Effector CD8-positive, alpha-beta T cell (primary cell): ENCODE data around the gene FBXO9.

Experiments used
- DNase-seq: peaks from one replicate; lab custom pipeline; 2025; lab: John Stamatoyannopoulos, UW

The FBXO9 gene

DNA sequence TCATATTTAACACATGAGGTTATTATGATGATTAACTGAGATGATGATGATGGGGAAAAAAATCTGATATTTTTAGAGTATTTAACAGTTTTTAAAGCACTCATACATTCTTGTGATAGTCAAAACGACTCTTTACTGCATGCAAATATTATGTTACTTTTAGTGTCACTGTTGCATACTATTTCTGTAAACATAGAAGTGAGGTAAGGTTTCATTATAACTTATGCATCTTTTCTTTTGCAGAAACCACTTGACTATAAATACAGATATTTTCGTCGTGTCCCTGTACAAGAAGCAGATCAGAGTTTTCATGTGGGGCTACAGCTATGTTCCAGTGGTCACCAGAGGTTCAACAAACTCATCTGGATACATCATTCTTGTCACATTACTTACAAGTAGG is 30.1 kb downstream of the FBXO9 start:
- no peak for DNase-seq

DNA sequence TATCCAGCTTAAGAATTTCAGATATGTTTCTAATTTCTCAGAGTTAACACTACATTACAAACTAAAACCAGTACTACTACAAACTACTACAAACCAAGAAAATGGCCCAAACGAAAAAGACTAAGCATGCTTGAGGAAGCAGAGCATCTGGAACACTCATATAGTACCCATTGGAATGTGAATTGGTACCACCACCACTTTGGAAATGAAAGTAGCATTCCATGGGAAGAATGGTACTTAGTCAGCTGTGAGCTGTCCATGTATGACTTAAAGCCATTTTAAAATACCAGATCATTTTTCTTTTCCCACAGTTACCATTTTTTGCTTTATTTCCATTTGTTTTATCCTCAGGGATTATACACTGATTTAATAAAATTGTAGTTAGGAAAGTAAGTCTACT is 30.5 kb downstream of the FBXO9 start:
- DNase-seq, result no peak

DNA sequence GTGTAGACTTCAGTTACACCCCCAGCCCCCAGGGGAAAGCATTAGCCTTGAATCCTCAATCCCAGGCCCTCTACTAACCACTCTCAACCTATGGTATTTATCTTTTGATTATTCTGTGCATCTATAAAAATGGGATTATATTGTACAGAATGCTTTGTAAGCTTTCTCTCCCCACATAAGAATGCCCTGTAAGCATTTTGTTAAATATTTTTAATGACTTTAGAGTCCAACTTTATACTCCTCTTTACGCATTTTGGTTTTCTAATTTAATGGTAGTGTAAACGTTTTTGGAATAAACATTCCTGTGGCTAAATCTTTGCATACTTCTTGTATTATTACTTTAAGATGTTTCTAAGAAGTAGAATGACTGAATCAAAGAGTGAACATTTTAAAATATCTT is 35.4 kb downstream of the FBXO9 start:
- DNase-seq, result no peak

DNA sequence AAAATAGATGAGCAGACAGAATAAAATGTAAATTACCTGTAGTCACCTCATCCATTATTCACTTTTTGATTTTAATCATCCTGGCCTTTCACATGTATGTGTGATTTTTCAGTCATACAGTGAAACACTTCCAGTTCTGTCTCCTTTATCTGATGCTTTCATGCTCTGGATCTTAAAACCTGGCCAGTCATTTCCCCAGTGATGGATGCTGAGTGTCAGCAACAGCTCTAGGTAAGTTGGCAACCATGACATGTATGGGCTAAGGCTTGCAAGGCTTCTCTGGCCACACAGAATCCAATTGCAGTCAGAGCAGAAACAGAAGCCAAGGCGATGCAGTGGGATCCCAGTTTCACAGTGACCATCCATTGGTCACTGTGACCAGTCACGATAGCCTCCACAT is 35.8 kb downstream of the FBXO9 start:
- no peak for DNase-seq

DNA sequence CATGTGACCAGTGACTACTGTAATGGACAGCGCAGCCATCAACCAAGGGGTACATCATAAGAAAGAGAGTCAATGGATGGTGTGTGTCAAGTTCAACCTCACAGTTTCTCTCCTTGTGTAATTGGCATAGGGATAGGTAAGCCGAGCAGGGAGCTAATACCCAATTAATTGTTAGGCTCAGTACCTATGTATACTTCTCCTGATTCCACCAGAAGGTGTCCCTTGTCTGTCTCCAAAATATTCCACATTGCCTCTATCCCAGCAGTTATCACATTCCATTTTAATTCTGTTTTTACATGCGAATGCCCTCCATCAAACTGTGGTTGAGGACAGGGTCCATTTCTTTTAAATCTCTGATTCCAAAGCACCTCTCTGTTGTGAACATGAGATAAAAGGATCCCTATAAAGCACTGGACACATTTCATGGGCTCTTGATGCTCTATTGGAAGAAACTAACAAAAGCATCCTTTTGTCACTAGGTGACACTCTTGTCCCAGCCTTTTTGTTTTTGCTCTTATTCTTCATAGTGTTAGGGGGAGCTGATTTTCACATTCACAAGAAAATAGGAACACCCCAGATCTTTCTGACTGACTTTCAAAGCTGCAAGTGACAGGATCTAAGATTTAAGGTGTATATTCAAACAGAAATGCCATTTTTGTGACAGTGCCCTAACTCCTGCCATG is 38.9 kb downstream of the FBXO9 start:
- DNase-seq, result no peak

DNA sequence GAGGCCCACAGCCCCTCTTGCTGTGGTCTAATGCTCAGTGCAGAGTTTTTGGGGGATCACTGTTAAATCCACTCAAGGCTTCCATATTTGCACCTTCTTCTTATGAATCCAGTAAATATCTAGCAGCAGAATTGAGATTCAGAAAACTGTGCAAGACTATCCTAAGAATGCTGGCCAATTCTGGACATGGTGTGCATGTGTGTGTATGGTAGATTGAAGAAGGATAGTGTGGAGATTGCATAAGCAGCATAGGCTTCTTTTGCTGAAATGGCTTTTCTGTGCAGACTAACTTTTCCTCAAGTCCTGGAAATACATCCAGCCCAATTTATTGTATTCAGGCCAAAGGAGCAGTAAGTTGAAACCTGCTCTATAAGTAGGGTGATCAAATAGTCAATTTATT is 39.7 kb downstream of the FBXO9 start:
- no peak for DNase-seq

DNA sequence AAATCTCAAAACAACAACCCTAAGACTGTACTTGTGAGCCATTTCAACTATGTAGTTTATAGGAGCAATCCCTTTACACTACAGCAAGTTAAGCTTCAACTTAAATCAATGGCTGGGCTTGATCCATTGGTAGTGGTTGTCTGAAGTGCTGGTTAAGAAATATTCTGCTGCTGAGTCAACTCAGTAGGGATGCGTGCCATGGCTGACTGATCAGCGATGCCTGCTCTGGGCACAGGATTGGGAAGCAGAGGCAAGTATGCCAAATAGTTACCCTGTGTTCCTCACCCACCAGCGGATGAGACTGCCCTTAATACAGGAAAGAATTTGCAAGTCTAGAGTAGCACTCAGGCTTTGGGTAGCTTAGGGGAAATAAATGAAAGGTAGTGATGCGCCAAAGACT is 41.9 kb downstream of the FBXO9 start:
- DNase-seq, result no peak

DNA sequence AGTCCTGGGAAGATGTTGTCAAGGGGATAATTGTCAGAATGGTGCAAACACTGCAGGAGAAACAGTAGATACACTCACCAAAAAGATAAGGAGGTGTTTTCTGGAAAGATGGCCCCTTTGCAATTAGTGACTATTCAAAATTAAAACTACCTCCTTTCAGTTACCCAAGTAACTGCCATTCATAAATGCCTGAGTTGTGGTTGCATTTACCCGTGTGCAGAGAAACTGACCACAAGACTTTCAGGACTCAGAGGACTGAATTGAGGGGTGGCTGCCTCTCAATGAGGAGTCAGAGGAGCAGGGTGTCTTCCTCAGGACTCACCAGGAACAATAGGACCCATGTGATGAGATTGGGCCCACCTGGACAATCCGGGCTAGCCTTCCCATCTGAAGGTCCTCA is 44.4 kb downstream of the FBXO9 start:
- no peak for DNase-seq

DNA sequence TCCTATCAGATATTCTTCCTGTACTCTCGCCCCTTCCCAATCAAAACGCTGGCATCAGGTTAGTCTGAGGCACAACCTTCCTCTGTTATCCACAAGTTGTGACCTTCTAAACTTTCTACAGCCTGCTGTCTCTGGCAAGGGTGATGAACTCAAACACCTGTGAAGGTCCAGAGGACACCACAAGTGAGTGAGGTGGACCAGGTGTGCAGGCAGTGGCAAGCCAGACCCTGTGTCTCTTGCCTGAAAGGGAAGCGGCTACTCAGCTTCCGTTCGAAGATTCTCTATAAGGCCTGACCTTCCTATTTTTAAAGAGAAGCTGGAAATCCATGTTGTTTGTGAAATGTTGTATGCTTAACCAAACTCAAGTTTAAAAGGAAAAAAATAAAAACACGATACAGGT is 46.7 kb downstream of the FBXO9 start:
- no peak for DNase-seq

DNA sequence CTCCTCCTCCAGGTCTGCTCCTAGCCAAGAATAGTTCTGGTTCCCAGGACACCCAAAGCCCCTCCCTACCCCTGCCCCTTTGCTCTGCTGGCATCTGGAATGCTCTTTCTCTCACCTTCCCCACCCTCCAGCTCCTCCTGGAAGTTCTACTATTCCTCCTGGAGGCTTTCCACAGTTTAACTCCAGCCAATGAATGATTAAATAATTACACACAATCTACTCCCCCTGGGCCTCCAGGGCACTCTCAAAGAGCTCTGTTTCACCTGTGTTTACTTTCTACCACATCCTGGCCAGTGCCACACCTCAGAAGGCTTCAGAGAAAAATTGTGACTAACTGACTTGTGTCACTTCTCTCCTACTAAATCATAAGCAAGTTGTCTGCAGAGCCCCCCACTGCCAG is 47.2 kb downstream of the FBXO9 start:
- no peak for DNase-seq

DNA sequence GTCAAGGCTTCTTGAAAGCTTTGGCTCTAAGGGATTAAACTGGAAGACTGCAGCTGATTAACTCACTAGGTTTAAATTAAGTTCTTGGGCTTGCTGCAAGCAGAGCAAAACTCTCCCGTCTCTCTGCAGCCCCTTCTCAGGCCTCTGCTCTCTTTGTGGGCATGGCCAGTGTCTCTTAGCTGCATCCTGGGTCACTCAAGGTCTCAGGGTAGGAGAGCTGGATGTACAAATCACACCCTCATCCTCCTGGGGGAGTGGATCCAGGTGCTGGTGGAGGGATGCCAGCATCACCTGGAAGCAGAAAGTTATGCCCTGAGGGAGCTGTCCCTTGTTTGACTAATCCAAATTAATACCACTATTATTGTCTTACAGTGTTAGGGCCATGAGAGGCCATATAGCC is 47.7 kb downstream of the FBXO9 start:
- no peak for DNase-seq

DNA sequence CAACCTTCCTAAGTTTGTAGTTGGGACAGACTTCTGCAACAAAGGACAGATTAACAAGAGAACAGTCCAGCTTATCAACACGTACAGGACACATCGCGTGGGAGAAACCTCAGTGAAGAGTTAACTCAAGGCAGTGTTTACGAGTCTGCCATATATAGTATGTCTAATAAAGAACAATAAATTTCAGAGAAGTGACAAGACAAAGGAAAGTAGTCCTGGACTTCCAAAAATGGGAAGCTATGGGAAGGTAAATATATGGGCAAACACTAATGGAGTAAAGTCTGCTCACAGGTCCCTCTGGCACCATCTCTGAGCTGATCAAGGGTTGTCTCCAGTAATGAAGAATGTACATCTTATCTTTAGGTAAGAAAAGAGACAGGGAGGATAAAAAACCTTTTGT is 48.5 kb downstream of the FBXO9 start:
- DNase-seq, result no peak

DNA sequence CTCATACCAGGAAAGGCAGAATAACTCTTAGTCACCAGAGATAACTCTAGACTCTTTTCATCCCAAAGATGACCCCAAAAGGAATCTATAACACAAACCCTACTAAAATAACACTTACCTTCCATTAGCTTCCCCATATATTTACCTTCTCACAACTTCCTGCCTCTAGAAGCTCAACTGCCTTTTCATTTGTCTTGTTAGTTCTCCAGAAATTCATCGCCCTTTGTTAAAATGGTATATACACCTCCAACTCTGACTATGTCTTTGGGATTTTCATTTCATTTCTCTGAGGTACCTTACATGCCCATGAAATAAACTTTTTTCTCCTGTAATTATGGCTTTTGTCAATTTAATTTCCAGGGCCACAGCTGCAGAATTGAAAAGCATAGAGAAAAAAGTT is 49.9 kb downstream of the FBXO9 start:
- DNase-seq, result no peak

DNA sequence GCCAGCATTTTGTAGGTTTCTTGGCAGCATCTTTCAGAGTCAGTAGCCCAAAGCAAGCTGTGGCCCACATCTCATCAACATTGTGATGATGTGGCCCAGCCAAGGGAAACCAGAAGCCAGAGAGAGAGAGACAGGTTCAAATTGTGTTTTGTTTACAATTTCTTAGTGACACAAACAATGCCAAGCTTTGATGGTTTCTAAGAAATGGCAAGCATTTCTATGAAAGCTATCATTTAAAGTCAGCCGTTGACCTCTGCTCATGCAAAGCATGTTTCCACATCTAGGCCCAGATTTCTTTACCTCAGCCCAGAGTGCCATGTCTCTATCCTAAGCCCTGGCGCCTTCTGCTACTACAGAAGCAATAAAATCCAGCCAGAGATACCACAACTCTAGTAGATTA is 50.5 kb downstream of the FBXO9 start:
- no peak for DNase-seq

DNA sequence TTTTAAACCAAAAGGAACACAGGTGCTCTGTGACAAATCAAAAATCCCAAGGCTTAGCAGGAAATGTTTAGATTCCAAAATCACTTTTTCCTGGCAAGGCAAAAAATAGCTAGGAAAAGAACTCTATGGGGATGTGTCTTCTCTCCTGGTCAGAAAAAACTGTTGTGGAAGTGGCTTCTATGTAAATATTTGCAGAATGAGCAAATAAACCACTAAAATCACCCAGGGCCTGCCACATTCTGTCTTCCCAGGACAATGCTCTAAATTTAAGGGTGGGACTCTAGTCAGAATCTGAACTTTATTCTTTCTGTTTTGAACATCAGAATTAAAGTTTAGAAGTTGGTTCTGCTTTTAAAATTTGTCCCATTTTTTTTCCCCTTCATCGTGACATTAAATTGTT is 54.1 kb downstream of the FBXO9 start:
- DNase-seq, result no peak

DNA sequence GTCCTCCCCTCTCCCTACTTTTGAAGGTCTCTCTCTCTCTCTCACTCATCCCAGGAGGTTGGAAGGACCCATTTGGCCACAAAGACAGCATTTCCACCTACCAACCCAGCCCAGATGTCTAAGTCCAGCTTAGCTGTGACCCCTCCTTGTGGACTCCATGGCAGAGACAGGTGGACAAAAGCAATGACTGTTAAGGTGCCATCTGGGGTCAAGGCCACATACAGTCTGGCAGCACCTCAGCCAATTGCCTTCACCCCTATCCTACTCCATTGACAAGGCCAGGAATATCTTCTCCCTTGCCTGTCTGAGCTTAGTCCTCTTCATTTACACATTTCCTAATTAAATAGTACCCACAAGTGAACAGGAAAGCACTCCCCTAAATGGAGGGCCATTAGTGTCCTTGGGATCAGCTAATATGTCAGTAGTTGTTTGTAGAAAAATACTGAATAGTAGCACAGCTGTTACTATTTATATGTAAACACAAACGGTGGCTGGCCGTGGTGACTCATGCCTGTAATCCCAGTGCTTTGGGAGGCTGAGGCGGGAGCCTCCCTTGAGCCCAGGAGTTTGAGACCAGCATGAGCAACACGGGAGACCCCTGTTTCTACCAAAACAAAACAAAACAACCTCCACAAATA is 54.7 kb downstream of the FBXO9 start:
- no peak for DNase-seq

DNA sequence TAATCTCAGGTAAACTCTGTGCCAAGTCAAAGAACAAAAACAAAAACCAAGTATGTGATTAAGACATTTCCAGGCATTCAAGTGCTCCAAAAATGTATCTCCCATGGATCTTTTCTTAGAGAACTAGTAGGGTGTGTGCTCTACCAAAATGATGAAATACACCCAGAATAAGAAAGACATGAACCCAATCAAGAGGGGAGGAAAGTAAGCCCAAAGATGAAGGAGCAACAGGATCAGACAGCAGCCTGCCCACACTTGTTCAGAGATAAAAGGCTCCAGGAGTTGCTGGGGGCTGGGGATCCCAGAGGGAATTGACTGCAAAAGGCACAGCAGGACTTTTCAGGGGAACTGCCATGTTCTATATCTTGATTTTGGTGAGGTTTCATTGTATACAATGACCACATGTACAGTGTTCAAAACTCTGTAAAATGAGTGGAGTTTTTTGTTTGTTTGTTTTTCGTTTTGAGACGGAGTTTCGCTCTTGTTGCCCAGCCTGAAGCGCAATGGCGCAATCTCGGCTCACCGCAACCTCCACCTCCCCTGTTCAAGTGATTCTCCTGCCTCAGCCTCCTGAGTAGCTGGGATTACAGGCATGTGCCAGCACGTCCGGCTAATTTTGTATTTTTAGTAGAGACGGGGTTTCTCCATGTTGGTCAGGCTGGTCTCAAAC is 59.1 kb downstream of the FBXO9 start:
- DNase-seq, result no peak

DNA sequence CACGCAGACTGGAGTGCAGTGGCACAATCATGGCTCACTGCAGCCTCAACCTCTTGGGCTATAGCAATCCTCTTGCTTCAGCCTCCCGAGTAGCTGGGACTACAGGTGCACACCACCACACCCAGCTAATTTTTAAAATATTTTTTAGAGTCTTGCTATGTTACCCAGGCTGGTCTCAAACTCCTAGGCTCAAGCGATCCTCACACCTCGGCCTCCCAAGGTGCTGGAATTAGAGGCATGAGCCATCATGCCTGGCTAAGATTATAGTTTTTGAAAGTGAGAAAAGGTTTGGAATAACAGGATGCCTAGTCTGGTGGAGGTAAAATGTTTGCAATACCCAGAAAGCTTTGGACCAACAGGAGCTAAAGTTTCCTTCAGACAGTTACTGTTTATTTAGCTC is 60.1 kb downstream of the FBXO9 start:
- DNase-seq, result no peak

DNA sequence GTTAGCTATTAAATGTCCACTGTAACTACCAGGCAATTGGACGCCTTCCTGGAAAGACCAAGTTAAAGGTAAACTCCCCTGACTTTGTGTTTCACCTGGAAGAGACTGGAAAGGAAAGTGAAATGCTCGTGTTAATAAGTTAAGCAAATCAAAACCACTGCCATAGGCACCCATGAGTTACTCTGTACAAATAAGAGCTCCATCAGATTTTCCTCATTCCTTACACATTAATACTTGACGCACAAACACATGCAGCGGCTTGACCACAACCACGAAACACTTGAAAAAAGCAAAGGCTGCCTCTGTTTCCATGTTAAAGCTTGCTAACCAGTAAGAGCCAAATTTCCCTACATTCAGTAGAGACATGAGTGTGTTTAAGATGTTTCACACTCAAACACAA is 63.6 kb downstream of the FBXO9 start:
- DNase-seq, result no peak

DNA sequence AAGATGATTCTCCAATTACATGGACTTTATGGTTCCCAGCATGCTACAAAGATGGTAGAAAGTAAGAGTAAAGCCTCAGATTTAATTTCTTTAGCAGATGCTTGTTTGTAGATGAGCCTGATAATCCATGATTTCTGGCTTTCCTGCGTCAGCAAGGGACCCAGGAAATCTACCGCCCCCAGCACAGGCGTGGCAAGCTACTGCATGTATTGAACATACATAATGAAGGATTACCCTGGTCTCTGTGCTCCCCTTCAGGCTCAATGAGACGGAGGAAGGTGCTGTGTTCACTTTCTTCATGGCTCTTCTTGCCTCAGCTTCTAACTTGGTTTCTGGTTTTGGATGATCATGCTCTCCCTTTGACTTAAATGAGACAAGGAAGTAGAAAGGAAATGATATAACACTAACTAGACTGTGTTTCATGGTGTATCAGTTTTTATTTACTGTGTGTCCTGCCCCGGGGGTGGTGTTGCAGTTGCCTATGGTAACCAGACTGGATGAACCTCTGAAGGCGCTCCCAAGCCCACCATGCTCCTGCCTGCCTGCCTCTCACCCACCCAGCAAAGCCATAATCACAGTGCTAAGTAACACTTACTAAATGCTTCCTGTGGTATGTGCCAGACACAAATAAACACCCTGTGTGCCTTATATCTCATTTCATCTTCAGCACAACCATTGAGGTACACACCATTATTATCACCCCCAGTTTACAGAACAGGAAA is 65.5 kb downstream of the FBXO9 start:
- DNase-seq, result no peak

DNA sequence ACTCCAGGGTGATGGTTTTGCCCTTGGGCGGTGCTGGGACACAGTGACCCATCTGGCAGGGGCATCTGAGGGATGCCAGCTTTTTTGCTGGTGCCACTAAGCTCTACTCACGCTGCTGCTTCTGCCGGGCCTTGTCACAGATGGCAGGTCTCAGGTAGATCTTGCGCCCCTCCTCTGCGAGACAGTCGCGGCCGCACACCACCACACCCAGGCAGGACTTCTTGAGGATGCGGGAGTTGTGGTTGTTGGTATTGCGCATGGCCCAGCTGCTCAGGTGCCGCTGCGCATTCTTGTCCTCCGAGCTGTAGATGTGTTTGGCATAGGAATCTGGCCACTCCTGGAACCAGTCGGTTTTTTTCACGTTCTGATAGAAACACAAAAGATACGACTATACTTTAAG is 68.8 kb downstream of the FBXO9 start:
- no peak for DNase-seq

DNA sequence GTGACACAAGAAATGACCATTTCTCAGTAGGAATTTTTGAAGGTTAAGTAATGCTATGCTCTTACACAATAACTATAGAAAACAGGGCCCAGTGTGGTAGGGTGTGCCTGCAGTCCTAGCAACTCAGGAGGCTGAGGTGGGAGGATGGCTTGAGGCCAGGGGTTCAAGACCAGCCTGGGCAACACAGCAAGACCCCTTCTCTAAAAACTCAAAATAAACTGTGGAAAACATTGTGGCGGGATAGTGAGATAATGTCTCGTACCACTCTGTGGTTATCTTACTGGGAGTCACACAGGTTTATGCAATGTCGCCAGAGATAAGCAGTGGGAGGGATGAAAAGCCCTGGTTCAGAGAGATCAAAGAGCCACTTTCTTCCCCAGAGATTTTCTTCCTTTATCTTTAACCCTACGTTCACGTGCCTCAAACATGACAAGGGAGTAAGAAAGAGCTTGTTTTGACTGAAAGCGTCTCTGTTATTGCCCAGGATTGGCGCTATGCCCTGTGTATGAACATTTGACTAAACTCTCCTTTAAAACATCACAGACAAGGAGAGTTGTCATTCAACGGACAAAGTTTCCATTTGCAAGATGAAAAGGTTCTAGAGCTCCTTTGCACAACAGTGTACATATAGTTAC is 69.5 kb downstream of the FBXO9 start:
- no peak for DNase-seq
